Panc1 (cell line): ENCODE results near the gene PCSK2. TPM values are rescaled to one million over a fixed set of nuclear protein-coding genes. Genes with fewer than 3 reads are reported as not detected.

ENCODE experiments used
- ATAC-seq: fragments of 200-7000 bp; cut with Tn5 transposase; 2 replicates; pipeline ENCODE4 v1.9.1; 2020; ENCODE audit warnings: mild to moderate bottlenecking, moderate library complexity
- BruUV-seq: library from RNA; stranded (reverse); fragments of 400-500 nt; replicated peaks from 2 replicates; lab custom pipeline; 2021; lab: Mats Ljungman, UMichigan
- CTCF ChIA-PET: fragments of 300-600 bp; sonication (Branson Sonifier 250); formaldehyde crosslinking; loops from one replicate; lab custom pipeline; 2022; ENCODE audit warnings: antibody characterized with exemption; lab: Charles Lee
- POLR2A ChIA-PET: fragments of 300-600 bp; sonication (Branson Sonifier 250); formaldehyde crosslinking; loops from one replicate; lab custom pipeline; 2022; ENCODE audit warnings: antibody characterized with exemption; lab: Charles Lee
- DNase-seq: peaks from one replicate; pipeline ENCODE4 v3.0.0-alpha.2; 2010; ENCODE audit warnings: low read depth, low spot score
- H3K27ac ChIP-seq: 2 replicates; pipeline ENCODE4 v1.5.1; 2011; ENCODE audit warnings: mild to moderate bottlenecking, low read length, inconsistent platforms
- H3K27me3 ChIP-seq: fragments of 200-500 bp; sonication (Bioruptor generic); 2 replicates; pipeline ENCODE4 v1.6.0; 2014; ENCODE audit warnings: low read length, inconsistent platforms; ENCODE audit not compliant: control insufficient read depth, insufficient read depth
- H3K36me3 ChIP-seq: fragments of 200-500 bp; sonication (Bioruptor generic); 2 replicates; pipeline ENCODE4 v1.5.1; 2014; ENCODE audit warnings: inconsistent platforms, mild to moderate bottlenecking, low read length, moderate library complexity; ENCODE audit not compliant: control insufficient read depth, insufficient read depth
- H3K4me1 ChIP-seq: 2 replicates; pipeline ENCODE4 v1.5.1; 2011; ENCODE audit warnings: inconsistent platforms, mild to moderate bottlenecking, low read length, moderate library complexity; ENCODE audit not compliant: control insufficient read depth, insufficient read depth
- H3K4me3 ChIP-seq, 2 experiments: 2 replicates each; pipeline ENCODE4 v1.5.1; 2011 to 2012; ENCODE audit warnings: low read depth in 2 of 2, low read length in 2 of 2, mild to moderate bottlenecking in 2 of 2, inconsistent platforms in 1 of 2, moderate library complexity in 1 of 2
- H3K9me3 ChIP-seq: fragments of 200-500 bp; sonication (Bioruptor generic); 2 replicates; pipeline ENCODE4 v1.5.1; 2014; ENCODE audit warnings: low read depth, mild to moderate bottlenecking, inconsistent platforms, low read length, moderate library complexity; ENCODE audit not compliant: control insufficient read depth, insufficient read depth
- POLR2AphosphoS5 ChIP-seq: IDR thresholded peaks from 2 replicates; pipeline ENCODE4 v1.6.1; 2012; ENCODE audit warnings: mild to moderate bottlenecking, low read depth, low read length, moderate library complexity
- SIN3A ChIP-seq: IDR thresholded peaks from 2 replicates; pipeline ENCODE4 v1.6.1; 2012; ENCODE audit warnings: low read depth, mild to moderate bottlenecking, low read length, moderate library complexity, borderline replicate concordance; ENCODE audit not compliant: insufficient read depth
- TCF7L2 ChIP-seq: IDR thresholded peaks from 2 replicates; pipeline ENCODE4 v1.6.1; 2011; ENCODE audit warnings: mild to moderate bottlenecking, low read depth, low read length, inconsistent platforms
- in situ Hi-C: cut with HindIII; loops from 2 replicates; pipeline ENCODE4 v1.10.0; 2016; ENCODE audit warnings: low sequenced_read_pairs, low pct_unique_long_range_greater_than_20kb
- intact Hi-C: fragments of 100-400 bp; cut with micrococcal nuclease; formaldehyde crosslinking; loops from one replicate; pipeline ENCODE4 v1.10.0; 2022; ENCODE audit not compliant: unreplicated experiment
- total RNA-seq: library from RNA; stranded (reverse); gene quantifications from one replicate; pipeline ENCODE4 v1.2.1, GENCODE V29; 2021; ENCODE audit not compliant: unreplicated experiment
- TF ChIP-seq, protein P1 (sequence below), 2 experiments: IDR thresholded peaks; 2 replicates each; pipeline ENCODE4 v1.6.1; 2011 to 2012; ENCODE audit warnings: low read depth in 2 of 2, control low read depth in 1 of 2, low read length in 1 of 2, mild to moderate bottlenecking in 1 of 2, moderate library complexity in 1 of 2; ENCODE audit not compliant: insufficient read depth in 1 of 2
- TF ChIP-seq, protein P2 (sequence below): fragments of 450-650 bp; IDR thresholded peaks from 2 replicates; pipeline ENCODE4 v1.5.1; 2017; ENCODE audit warnings: mild to moderate bottlenecking

PCSK2 gene
- total RNA-seq, 1 experiment from 2014 or later = not detected

DNA sequence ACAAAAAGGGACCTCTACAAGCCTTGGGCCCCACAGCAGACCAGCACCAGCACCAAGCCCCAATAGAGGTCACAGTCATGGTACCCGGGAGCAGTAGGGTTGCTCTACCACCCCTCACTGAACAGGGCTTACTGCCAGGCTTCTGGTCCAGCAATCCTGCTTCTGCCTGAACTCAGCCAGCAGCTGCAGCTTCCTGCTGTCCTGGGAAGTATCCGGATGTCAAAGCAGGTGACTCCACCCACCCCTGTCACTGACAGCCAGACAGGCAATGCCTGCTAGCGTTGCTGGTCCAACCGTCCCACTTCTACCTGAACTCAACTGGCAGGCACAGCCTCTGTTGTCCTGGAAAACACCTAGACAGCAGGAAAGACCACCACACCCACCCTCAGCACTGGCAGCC is 47.0 kb upstream of the PCSK2 start:
- Histone ChIP-seq H3K9me3 (no peaks in the 10 kb centered on the region), H3K36me3 (no peaks in the 10 kb centered on the region), H3K27ac (no peak overlapping the region), H3K27me3 (no peaks in the 10 kb centered on the region), H3K4me3 (no peak overlapping the region), H3K4me1 (no peaks in the 10 kb centered on the region)
- ATAC-seq (no peak; the same call in 1 of the 2 replicates), DNase-seq (no peak)
- in situ Hi-C loops (no loop called here), intact Hi-C loops (no loop called here)
- BruUV-seq = no TSS peak
- POLR2A ChIA-PET = no interaction called here
- CTCF ChIA-PET = no interaction called here
- TF ChIP-seq TCF7L2 = no peak
- TF ChIP-seq SIN3A = no peak
- TF ChIP-seq, protein P1, sequence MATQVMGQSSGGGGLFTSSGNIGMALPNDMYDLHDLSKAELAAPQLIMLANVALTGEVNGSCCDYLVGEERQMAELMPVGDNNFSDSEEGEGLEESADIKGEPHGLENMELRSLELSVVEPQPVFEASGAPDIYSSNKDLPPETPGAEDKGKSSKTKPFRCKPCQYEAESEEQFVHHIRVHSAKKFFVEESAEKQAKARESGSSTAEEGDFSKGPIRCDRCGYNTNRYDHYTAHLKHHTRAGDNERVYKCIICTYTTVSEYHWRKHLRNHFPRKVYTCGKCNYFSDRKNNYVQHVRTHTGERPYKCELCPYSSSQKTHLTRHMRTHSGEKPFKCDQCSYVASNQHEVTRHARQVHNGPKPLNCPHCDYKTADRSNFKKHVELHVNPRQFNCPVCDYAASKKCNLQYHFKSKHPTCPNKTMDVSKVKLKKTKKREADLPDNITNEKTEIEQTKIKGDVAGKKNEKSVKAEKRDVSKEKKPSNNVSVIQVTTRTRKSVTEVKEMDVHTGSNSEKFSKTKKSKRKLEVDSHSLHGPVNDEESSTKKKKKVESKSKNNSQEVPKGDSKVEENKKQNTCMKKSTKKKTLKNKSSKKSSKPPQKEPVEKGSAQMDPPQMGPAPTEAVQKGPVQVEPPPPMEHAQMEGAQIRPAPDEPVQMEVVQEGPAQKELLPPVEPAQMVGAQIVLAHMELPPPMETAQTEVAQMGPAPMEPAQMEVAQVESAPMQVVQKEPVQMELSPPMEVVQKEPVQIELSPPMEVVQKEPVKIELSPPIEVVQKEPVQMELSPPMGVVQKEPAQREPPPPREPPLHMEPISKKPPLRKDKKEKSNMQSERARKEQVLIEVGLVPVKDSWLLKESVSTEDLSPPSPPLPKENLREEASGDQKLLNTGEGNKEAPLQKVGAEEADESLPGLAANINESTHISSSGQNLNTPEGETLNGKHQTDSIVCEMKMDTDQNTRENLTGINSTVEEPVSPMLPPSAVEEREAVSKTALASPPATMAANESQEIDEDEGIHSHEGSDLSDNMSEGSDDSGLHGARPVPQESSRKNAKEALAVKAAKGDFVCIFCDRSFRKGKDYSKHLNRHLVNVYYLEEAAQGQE (IDR thresholded peaks at IDR 0.05; ENCODE audit: insufficient read depth in 1 of 2, low read depth in 2 of 2, low read length in 1 of 2) = no peak
- no peak for TF ChIP-seq POLR2AphosphoS5
- TF ChIP-seq, protein P2, sequence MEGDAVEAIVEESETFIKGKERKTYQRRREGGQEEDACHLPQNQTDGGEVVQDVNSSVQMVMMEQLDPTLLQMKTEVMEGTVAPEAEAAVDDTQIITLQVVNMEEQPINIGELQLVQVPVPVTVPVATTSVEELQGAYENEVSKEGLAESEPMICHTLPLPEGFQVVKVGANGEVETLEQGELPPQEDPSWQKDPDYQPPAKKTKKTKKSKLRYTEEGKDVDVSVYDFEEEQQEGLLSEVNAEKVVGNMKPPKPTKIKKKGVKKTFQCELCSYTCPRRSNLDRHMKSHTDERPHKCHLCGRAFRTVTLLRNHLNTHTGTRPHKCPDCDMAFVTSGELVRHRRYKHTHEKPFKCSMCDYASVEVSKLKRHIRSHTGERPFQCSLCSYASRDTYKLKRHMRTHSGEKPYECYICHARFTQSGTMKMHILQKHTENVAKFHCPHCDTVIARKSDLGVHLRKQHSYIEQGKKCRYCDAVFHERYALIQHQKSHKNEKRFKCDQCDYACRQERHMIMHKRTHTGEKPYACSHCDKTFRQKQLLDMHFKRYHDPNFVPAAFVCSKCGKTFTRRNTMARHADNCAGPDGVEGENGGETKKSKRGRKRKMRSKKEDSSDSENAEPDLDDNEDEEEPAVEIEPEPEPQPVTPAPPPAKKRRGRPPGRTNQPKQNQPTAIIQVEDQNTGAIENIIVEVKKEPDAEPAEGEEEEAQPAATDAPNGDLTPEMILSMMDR = no peak

DNA sequence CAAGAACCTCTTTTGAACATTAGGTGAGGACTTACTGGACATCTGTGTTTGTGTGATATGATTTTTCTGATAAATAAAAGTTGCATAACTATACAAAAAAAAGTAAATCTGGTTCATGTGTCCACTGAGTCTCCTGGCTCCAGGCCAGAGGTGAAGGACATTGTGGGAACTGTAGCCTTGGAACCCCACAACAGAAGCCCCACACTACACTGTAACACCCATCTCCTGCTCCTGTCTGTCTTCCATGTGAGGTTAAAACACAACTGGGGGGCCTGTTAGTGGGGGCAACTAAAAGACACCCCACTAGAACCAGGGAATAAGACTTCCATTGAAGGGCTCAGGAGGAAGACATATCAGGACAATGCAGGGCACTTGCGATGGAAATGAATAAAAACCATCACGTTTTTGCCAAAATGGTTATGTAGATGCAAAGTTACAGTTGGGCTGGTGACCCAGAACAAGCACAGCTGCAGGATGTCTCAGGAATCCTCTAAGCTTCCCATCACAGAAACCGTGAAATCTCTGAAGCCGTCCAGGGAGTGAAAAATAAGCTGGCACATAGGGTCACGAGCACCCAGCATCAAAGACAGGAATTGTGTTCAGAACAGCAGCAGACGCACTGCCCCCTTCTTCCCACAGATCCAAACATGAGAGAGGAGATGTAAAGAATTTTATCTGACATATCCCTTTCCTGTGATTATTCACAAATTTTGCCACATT is 36.7 kb upstream of the PCSK2 start:
- H3K36me3 ChIP-seq = no peaks in the 10 kb centered on the region
- BruUV-seq = no TSS peak
- no peaks in the 10 kb centered on the region for H3K9me3 ChIP-seq
- no peaks in the 10 kb centered on the region for H3K4me1 ChIP-seq
- ChIA-PET POLR2A (no interaction called here), CTCF (no interaction called here)
- intact Hi-C loops = no loop called here
- TF ChIP-seq SIN3A (no peak), TCF7L2 (no peak), POLR2AphosphoS5 (no peak)
- TF ChIP-seq, protein P1 (IDR thresholded peaks at IDR 0.05; ENCODE audit: insufficient read depth in 1 of 2, low read depth in 2 of 2, low read length in 1 of 2) = no peak
- TF ChIP-seq, protein P2 = no peak
- no peaks in the 10 kb centered on the region for H3K27me3 ChIP-seq
- H3K27ac ChIP-seq = no peak overlapping the region
- in situ Hi-C loops = no loop called here
- no peak for ATAC-seq
- DNase-seq = no peak
- no peak overlapping the region for H3K4me3 ChIP-seq
